NCI-H1105 (cell line): ENCODE data around the gene RTP3.
"Not testable (repeated sequence)": the region's sequence is repeated elsewhere in the genome, so short reads cannot be mapped to it uniquely, and the experiment has no call there.

Experiments used
- DNase-seq: peaks from one replicate; lab custom pipeline; 2025; lab: John Stamatoyannopoulos, UW

The RTP3 gene

GRCh38 chr3:46491089-46492070, 6.4 kb upstream of the RTP3 start:
- no peak for DNase-seq

DNA sequence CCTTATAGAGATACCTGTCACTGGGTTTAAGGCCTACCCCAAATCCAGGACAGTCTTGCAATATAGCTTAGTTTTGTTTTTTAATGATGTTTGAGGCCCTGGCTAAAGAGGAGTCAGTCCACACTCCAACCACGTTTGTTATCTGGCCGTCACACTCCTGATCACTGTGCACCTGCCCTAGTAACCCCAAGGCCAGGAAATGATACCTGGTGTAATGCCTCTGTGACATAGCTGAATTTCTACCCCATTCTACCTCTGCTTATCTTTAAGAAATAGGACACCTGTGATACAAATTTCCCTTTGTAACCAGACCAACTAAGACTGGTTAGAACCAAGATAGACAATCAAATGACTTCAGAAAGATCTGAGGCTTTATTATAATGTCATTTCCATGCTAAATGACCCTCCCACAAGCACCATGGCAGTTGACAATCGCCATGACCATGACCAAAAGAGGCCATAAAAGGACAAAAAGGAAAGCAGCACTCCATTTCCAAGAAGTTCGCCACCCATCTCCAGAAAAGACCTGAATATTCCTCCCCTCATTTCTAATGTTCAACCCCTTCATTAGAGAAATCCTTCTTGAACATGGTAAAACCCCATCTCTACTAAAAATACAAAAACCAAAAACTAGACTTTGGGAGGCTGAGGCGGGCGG, 4.8 kb upstream of the RTP3 start:
- DNase-seq, result no peak

DNA sequence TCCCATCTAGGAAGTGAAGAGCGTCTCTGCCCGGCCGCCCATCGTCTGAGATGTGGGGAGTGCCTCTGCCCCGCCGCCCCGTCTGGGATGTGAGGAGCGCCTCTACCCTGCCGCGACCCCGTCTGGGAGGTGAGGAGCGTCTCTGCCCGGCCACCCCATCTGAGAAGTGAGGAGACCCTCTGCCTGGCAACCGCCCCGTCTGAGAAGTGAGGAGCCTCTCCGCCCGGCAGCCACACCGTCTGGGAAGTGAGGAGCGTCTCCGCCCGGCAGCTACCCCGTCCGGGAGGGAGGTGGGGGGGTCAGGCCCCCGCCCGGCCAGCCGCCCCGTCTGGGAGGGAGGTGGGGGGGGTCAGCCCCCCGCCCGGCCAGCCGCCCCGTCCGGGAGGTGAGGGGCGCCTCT, 3.3 kb upstream of the RTP3 start:
- DNase-seq, result not testable (repeated sequence)

GRCh38 chr3:46495901-46496456, 1.8 kb upstream of the RTP3 start:
- no peak for DNase-seq

DNA sequence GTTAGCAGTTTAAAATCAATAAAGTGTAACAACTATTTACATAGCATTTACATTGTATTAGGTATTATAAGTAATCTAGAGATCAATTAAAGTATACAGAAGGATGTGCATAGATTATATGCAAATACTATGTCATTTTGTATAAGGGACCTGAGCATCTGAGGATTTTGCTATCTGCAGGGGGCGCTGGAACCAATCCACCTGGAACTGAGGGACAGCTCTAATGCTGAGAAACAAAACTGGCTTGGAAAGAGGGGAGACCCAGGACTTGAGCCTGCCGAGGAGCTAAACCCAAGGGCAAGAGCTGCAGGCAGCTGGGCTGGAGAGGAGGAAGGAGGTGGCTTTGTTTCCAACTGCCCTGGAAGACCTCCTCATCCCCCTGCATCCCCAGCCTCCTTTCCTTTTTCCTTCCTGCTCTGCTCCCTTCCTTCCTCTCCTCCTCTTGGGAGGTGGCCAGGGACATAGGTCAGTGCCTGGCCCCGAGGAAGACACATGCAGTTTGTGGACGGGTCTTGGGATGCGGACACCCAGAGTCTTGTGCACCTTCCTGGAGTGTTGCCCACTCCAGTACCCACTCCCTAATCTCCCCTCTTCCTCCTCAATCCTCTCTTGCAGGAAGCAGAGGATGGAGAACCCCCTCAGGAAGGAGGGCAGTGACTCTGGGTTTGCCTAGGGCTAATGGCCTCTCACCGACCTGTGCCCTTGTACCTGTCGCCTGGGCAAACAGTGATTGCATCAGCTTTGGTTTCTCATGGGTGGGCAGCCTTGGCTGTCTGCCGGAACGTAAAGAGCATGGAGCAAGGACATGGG, 825 bp upstream of the RTP3 start:
- no peak for DNase-seq

- no peak for DNase-seq
Observed at GRCh38 chr3:46498916-46499519, 1.2 kb downstream of the RTP3 start.

GRCh38 chr3:46500656-46501635, 3.2 kb downstream of the RTP3 start:
- DNase-seq, result no peak

DNA sequence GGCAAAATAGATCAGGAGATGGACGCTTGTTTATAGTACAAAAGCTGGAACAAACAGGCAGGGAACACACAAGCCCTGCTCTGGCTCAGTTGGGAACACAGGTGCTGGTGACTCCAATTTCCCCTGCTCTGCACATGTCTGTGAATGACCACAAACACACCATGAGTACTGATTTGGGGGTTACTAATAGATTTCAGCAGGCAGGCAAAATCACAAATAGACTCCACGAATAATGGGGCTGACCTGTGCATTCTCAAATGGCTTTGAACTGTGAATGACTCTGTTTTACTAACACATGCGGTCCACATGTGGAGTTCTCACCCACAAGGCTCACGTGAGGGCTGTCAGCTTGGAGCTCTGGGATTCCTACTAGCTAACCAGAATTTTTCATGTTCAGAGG, 3.9 kb downstream of the RTP3 start:
- no peak for DNase-seq

DNA sequence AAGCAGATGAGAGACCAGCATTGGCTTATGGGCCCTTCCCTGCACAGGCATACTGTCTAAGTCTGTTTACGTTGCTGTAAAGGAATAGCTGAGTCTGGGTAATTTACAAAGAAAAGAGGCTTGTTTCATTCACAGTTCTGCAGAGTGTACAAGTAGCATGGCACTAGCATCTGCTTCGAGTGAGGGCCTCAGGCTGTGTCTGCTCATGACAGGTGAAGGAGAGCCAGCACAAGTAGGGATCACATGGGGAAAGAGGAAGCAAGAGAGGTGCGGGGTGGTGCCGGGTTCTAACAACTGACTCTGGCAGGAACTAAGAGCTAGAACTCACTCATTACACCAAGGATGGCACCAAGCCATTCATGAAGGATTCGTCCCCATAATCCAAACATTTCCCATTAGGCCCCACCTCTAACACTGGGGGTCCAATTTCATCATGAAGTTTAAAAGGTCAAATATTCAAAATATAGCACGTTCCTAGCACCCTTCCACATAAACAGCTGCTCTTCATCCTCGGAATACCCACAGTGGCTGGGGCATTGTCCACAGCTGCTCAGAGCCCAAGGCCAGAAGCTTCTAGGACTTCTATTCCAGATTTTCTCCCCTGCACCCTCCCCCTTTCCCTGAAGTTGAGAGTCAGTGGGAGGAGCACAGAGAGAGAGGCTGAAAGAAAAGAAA, 5.6 kb downstream of the RTP3 start:
- DNase-seq, result no peak

- no peak for DNase-seq
Observed at GRCh38 chr3:46504789-46505188, 7.0 kb downstream of the RTP3 start.

DNA sequence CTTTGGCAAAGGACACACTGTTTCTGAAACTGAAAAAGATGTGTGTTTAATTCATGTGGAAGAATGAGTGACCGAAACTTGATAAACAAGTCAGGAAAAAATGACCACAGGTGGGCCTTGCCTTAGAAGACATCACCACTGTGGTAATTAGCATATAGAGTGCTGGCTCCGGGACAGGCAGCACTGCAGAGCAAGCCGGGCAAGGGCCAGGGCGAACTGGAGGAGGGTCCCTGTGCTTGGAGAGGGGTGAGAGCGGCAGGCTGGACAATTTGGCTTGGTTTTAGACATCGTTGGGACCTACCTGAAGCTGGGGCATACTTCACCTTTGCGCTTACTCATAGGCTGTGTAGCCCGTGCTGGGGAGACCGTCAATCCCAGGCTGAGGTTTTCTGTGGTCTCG, 8.2 kb downstream of the RTP3 start:
- DNase-seq, result no peak

- no peak for DNase-seq
Observed at GRCh38 chr3:46506526-46506925, 8.8 kb downstream of the RTP3 start.

GRCh38 chr3:46508850-46509591, 11.2 kb downstream of the RTP3 start:
- no peak for DNase-seq

GRCh38 chr3:46509661-46510187, 11.9 kb downstream of the RTP3 start:
- no peak for DNase-seq

GRCh38 chr3:46512191-46512749, 14.5 kb downstream of the RTP3 start:
- DNase-seq, result no peak

DNA sequence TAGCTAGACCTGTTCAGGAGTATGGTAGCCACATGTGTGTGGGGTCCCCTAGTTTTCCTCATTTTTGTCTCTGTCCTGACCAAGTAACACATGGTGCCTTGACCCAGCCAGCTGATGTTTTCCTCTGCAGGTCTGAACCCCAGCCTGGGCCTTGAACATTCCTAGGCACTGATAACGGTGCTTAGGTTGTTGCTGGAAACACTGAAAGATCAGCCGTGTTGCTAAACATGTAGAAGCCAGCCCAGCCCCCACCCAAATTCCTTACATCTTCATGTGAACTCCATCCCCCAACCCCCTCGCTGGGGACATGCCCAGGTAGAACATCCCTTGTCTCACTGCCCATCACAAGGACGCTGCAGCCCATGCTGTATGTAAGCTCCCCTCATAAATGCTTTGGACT, 18.7 kb downstream of the RTP3 start:
- DNase-seq, result no peak

- DNase-seq, result no peak
Observed at GRCh38 chr3:46517016-46517783, 19.4 kb downstream of the RTP3 start.

- no peak for DNase-seq
Observed at GRCh38 chr3:46517784-46518181, 20.0 kb downstream of the RTP3 start.
